IMR-90 (cell line): ENCODE measurements around the gene ITGA1. TPM values are rescaled to one million over a fixed set of nuclear protein-coding genes. Genes with fewer than 3 reads are reported as not detected.

Experiments
- ATAC-seq: fragments of 200-7000 bp; cut with Tn5 transposase; 2 replicates; pipeline ENCODE4 v1.9.1; 2020; ENCODE audit warnings: low read depth, mild to moderate bottlenecking, moderate library complexity
- BruUV-seq: library from RNA; stranded (reverse); fragments of 400-500 nt; replicated peaks from 2 replicates; lab custom pipeline; 2021; lab: Mats Ljungman, UMichigan
- CTCF ChIA-PET: fragments of 300-600 bp; formaldehyde crosslinking; extraction: SDS; loops from one replicate; lab custom pipeline; 2021; ENCODE audit warnings: antibody characterized with exemption; lab: Yijun Ruan, JAX
- POLR2A ChIA-PET: fragments of 300-600 bp; sonication (Branson Sonifier 250); formaldehyde crosslinking; loops from one replicate; lab custom pipeline; 2022; ENCODE audit warnings: antibody characterized with exemption; ENCODE audit not compliant: unreplicated experiment; lab: Charles Lee
- DNase-seq: peaks from one replicate; pipeline ENCODE4 v3.0.0; 2013
- H2AFZ ChIP-seq: replicated peaks from 2 replicates; pipeline ENCODE3; 2013; ENCODE audit warnings: low read length, mild to moderate bottlenecking; ENCODE audit not compliant: poor library complexity
- H2AK5ac ChIP-seq: 2 replicates; pipeline ENCODE4 v1.6.1; 2013; ENCODE audit warnings: low read depth, low read length, inconsistent platforms
- H2AK9ac ChIP-seq: replicated peaks from 2 replicates; pipeline ENCODE3; 2013; ENCODE audit warnings: mild to moderate bottlenecking, low read depth, low read length, moderate library complexity; ENCODE audit not compliant: poor library complexity
- H2BK120ac ChIP-seq: 2 replicates; pipeline ENCODE4 v1.6.1; 2013; ENCODE audit warnings: low read depth, low read length, inconsistent platforms
- H2BK15ac ChIP-seq: 3 replicates; pipeline ENCODE4 v1.6.1; 2013; ENCODE audit warnings: low read depth, low read length, inconsistent platforms
- H2BK20ac ChIP-seq: 2 replicates; pipeline ENCODE4 v1.6.1; 2013; ENCODE audit warnings: low read depth, mild to moderate bottlenecking, inconsistent platforms, low read length, moderate library complexity
- H2BK5ac ChIP-seq: 2 replicates; pipeline ENCODE4 v1.6.1; 2013; ENCODE audit warnings: mild to moderate bottlenecking, low read depth, low read length, inconsistent platforms; ENCODE audit not compliant: poor library complexity, severe bottlenecking
- H3K14ac ChIP-seq: replicated peaks from 2 replicates; pipeline ENCODE4 v1.6.1; 2013; ENCODE audit warnings: low read depth, low read length, inconsistent platforms
- H3K18ac ChIP-seq: 2 replicates; pipeline ENCODE4 v1.6.1; 2013; ENCODE audit warnings: low read depth, low read length, control low read depth
- H3K23ac ChIP-seq: 2 replicates; pipeline ENCODE4 v1.6.1; 2013; ENCODE audit warnings: low read depth, low read length, inconsistent platforms
- H3K27ac ChIP-seq: 2 replicates; pipeline ENCODE4 v1.5.1; 2013; ENCODE audit warnings: mild to moderate bottlenecking, control low read depth, low read length; ENCODE audit not compliant: insufficient read depth
- H3K27me3 ChIP-seq: 2 replicates; pipeline ENCODE4 v1.6.1; 2013; ENCODE audit warnings: low read length; ENCODE audit not compliant: control insufficient read depth, insufficient read depth
- H3K36me3 ChIP-seq: 2 replicates; pipeline ENCODE4 v1.6.1; 2013; ENCODE audit warnings: low read length, mixed read lengths; ENCODE audit not compliant: control insufficient read depth, insufficient read depth
- H3K4ac ChIP-seq: 2 replicates; pipeline ENCODE4 v1.6.1; 2013; ENCODE audit warnings: low read depth, low read length, inconsistent platforms
- H3K4me1 ChIP-seq: 2 replicates; pipeline ENCODE4 v1.6.1; 2013; ENCODE audit warnings: low read length, mixed read lengths; ENCODE audit not compliant: control insufficient read depth, insufficient read depth
- H3K4me2 ChIP-seq: 2 replicates; pipeline ENCODE4 v1.6.1; 2013; ENCODE audit warnings: low read depth, mild to moderate bottlenecking, control low read depth, low read length, moderate library complexity
- H3K4me3 ChIP-seq: 2 replicates; pipeline ENCODE4 v1.5.1; 2013; ENCODE audit warnings: low read depth, mild to moderate bottlenecking, control low read depth, low read length, moderate library complexity; ENCODE audit not compliant: insufficient read depth
- H3K56ac ChIP-seq: 2 replicates; pipeline ENCODE4 v1.6.1; 2013; ENCODE audit warnings: low read length, inconsistent platforms; ENCODE audit not compliant: insufficient read depth; ENCODE audit errors: extremely low read depth
- H3K79me1 ChIP-seq, 2 experiments: 2 replicates each; pipeline ENCODE4 v1.6.1; 2013; ENCODE audit warnings: low read length in 2 of 2, inconsistent platforms in 1 of 2, low read depth in 1 of 2
- H3K9ac ChIP-seq: 2 replicates; pipeline ENCODE4 v1.6.1; 2013; ENCODE audit warnings: low read depth, low read length, control low read depth
- H3K9me1 ChIP-seq: 2 replicates; pipeline ENCODE4 v1.6.1; 2013; ENCODE audit warnings: low read length, inconsistent platforms; ENCODE audit not compliant: insufficient read depth
- H3K9me3 ChIP-seq: 2 replicates; pipeline ENCODE4 v1.6.1; 2013; ENCODE audit warnings: low read length; ENCODE audit not compliant: control insufficient read depth, insufficient read depth
- H4K20me1 ChIP-seq: 2 replicates; pipeline ENCODE4 v1.6.1; 2013; ENCODE audit warnings: low read length, inconsistent platforms; ENCODE audit not compliant: insufficient read depth
- H4K5ac ChIP-seq: 2 replicates; pipeline ENCODE4 v1.6.1; 2013; ENCODE audit warnings: mild to moderate bottlenecking, low read depth, low read length, control low read depth
- H4K8ac ChIP-seq, 2 experiments: 2 replicates each; pipeline ENCODE4 v1.6.1; 2013; ENCODE audit warnings: low read depth in 2 of 2, low read length in 2 of 2, control low read depth in 1 of 2, inconsistent platforms in 1 of 2
- H4K91ac ChIP-seq: 2 replicates; pipeline ENCODE4 v1.6.1; 2013; ENCODE audit warnings: low read depth, low read length, inconsistent platforms; ENCODE audit not compliant: insufficient read depth
- BHLHE40 ChIP-seq: fragments of 150-350 bp; IDR thresholded peaks from 2 replicates; pipeline ENCODE4 v1.6.1; 2016; ENCODE audit warnings: mild to moderate bottlenecking, low read depth, low read length
- CEBPB ChIP-seq: IDR thresholded peaks from 2 replicates; pipeline ENCODE4 v1.6.1; 2012; ENCODE audit warnings: low read depth, low read length, improper control_type of control experiment
- CHD1 ChIP-seq: IDR thresholded peaks from 2 replicates; pipeline ENCODE4 v1.6.1; 2012; ENCODE audit warnings: low read depth, low read length, improper control_type of control experiment
- CTCF ChIP-seq: conservative IDR thresholded peaks from 2 replicates; pipeline ENCODE4 v1.5.1; 2012; ENCODE audit warnings: mild to moderate bottlenecking, low read depth, low read length, improper control_type of control experiment
- ELK1 ChIP-seq: fragments of 150-350 bp; IDR thresholded peaks from 2 replicates; pipeline ENCODE4 v1.6.1; 2016; ENCODE audit warnings: low read depth, mild to moderate bottlenecking, low read length, moderate library complexity, borderline replicate concordance
- FOS ChIP-seq: fragments of 150-350 bp; IDR thresholded peaks from 2 replicates; pipeline ENCODE4 v1.6.1; 2016; ENCODE audit warnings: low read depth, low read length
- MAFK ChIP-seq: IDR thresholded peaks from 2 replicates; pipeline ENCODE4 v1.6.1; 2012; ENCODE audit warnings: low read depth, low read length, improper control_type of control experiment
- MAZ ChIP-seq: IDR thresholded peaks from 2 replicates; pipeline ENCODE4 v1.6.1; 2012; ENCODE audit warnings: low read depth, mild to moderate bottlenecking, low read length, improper control_type of control experiment, moderate library complexity, borderline replicate concordance
- MXI1 ChIP-seq: IDR thresholded peaks from 2 replicates; pipeline ENCODE4 v1.6.1; 2012; ENCODE audit warnings: low read depth, mild to moderate bottlenecking, low read length, moderate library complexity, borderline replicate concordance
- NFE2L2 ChIP-seq: fragments of 150-350 bp; IDR thresholded peaks from 2 replicates; pipeline ENCODE4 v1.6.1; 2016; ENCODE audit warnings: low read depth, mild to moderate bottlenecking, low read length
- POLR2A ChIP-seq: IDR thresholded peaks from 2 replicates; pipeline ENCODE4 v1.6.1; 2012; ENCODE audit warnings: mild to moderate bottlenecking, low read depth, low read length
- RAD21 ChIP-seq: IDR thresholded peaks from 2 replicates; pipeline ENCODE4 v1.6.1; 2012; ENCODE audit warnings: low read length, improper control_type of control experiment
- RCOR1 ChIP-seq: IDR thresholded peaks from 2 replicates; pipeline ENCODE4 v1.6.1; 2012; ENCODE audit warnings: mild to moderate bottlenecking, low read length, improper control_type of control experiment; ENCODE audit not compliant: insufficient replicate concordance
- RFX5 ChIP-seq: IDR thresholded peaks from 2 replicates; pipeline ENCODE4 v1.8.0; 2012; ENCODE audit warnings: low read depth, mild to moderate bottlenecking, low read length, moderate library complexity
- SMC3 ChIP-seq: fragments of 150-350 bp; IDR thresholded peaks from 2 replicates; pipeline ENCODE4 v1.6.1; 2016; ENCODE audit warnings: low read depth, mild to moderate bottlenecking, antibody characterized with exemption, low read length, moderate library complexity
- USF2 ChIP-seq: fragments of 150-350 bp; IDR thresholded peaks from 2 replicates; pipeline ENCODE4 v1.6.1; 2017; ENCODE audit warnings: mild to moderate bottlenecking, antibody characterized with exemption, low read length, low read depth
- WGBS, 2 experiments: methylation state at CpG; one replicate each; pipeline versions ENCODE4 v1.1.5 to v1.1.7; 2013; ENCODE audit warnings: missing lambda C conversion rate in 2 of 2; ENCODE audit not compliant: insufficient read length in 1 of 2; ENCODE audit errors: extremely low coverage in 2 of 2; 5-methylcytosine and 5-hydroxymethylcytosine counted together
- dilution Hi-C: fragments of 300-500 bp; cut with HindIII; formaldehyde crosslinking; loops from one replicate; pipeline ENCODE4 v1.14.3; 2018; ENCODE audit warnings: low sequenced_read_pairs; ENCODE audit not compliant: unreplicated experiment
- in situ Hi-C: fragments of 300-500 bp; cut with MboI; formaldehyde crosslinking; loops from 3 replicates; pipeline ENCODE4 v1.14.3; 2019; ENCODE audit warnings: low sequenced_read_pairs, inconsistent platforms, mixed read lengths
- intact Hi-C: fragments of 100-400 bp; cut with micrococcal nuclease; formaldehyde crosslinking; loops from 2 replicates; pipeline ENCODE4 v1.10.0; 2022
- polyA plus RNA-seq, 3 experiments: library from polyadenylated mRNA; depleted of rRNA; stranded (reverse); fragments of >200 nt; gene quantifications; 2 replicates each; pipeline ENCODE4 v1.2.3, GENCODE V29; 2012; ENCODE audit warnings: low replicate concordance in 1 of 3
- total RNA-seq: library from RNA; depleted of rRNA; stranded (reverse); fragments of >200 nt; gene quantifications from 2 replicates; pipeline ENCODE4 v1.2.3, GENCODE V29; 2012

The ITGA1 gene
- total and polyA plus RNA-seq, 2 of the 4 experiments (the other 2 are of a cell fraction) = 22.3 to 95.2 TPM

GRCh38 chr5:52878656-52879055 lies 90.9 kb downstream of the ITGA1 start:
- Histone ChIP-seq H3K18ac (no peak overlapping the region), H3K27ac (no peak overlapping the region), H3K4me3 (no peak overlapping the region), H2AK9ac (no peak overlapping the region), H4K8ac (no peak overlapping the region), H3K27me3 (no peaks in the 10 kb centered on the region), H2BK120ac (no peak overlapping the region; the same call in 1 of the 2 replicates), H3K79me1 (peaks cover 12 to 30% of the 10 kb centered on the region in 2 experiments; a peak in 3 of 4 replicates), H3K9me1 (peaks cover 3% of the 10 kb centered on the region), H3K4ac (no peak overlapping the region), H3K9me3 (no peaks in the 10 kb centered on the region), H3K36me3 (peaks cover 6% of the 10 kb centered on the region), H4K91ac (no peak overlapping the region), H2BK20ac (no peak overlapping the region), H3K14ac (peak overlapping the region; percentile 50; the same call in 1 of the 2 replicates), H4K20me1 (no peaks in the 10 kb centered on the region), H2BK15ac (0 out of 3 replicates have a peak overlapping the region, but pooled peaks have one; percentile 8), H3K23ac (no peak overlapping the region), H2AK5ac (no peak overlapping the region), H4K5ac (no peak overlapping the region), H3K9ac (no peak overlapping the region), H2BK5ac (no peak overlapping the region), H3K56ac (no peak overlapping the region), H3K4me2 (no peak overlapping the region), H3K4me1 (peaks cover 5% of the 10 kb centered on the region; the same call in 1 of the 2 replicates), H2AFZ (no peak overlapping the region)
- CTCF ChIA-PET = no interaction called here
- no peak for TF ChIP-seq ELK1
- no peak for TF ChIP-seq MAFK
- TF ChIP-seq FOS = no peak
- no peak for TF ChIP-seq RFX5
- no peak for TF ChIP-seq BHLHE40
- TF ChIP-seq CTCF = no peak
- no peak for TF ChIP-seq MAZ
- TF ChIP-seq RAD21 = no peak
- no peak for TF ChIP-seq RCOR1
- TF ChIP-seq MXI1 = no peak
- TF ChIP-seq POLR2A = no peak
- TF ChIP-seq CEBPB = no peak
- no peak for TF ChIP-seq SMC3
- no peak for TF ChIP-seq CHD1
- TF ChIP-seq USF2 = no peak
- TF ChIP-seq NFE2L2 = no peak
- POLR2A ChIA-PET = interaction anchor here (1.1 kb wide), 1 partner anchor 77 kb away, joined by 3 read pairs; no protein-coding TSS in a partner anchor
- dilution Hi-C loops (no loop called here), intact Hi-C loops (no loop called here), in situ Hi-C loops (no loop called here)
- DNase-seq = peak; percentile 44
- BruUV-seq = no TSS peak
- ATAC-seq = no peak
- WGBS, 2 experiments = no CpG with 5 or more reads among the region's 3 CpGs
